IPS-NIHi11 (cell line): ENCODE data around the gene BTRC.
"Not testable (repeated sequence)": the region's sequence is repeated elsewhere in the genome, so short reads cannot be mapped to it uniquely, and the experiment has no call there.

Source experiments
- DNase-seq: peaks from one replicate; pipeline ENCODE4 v3.0.0; 2012; ENCODE audit warnings: mixed read lengths, low spot score

Gene BTRC

GRCh38 chr10:101353692-101354327, at the start of gene BTRC:
BTRC (plus strand) TSS chr10:101354165; CDS start chr10:101354181, 16 bp downstream.
- DNase-seq = peak; percentile 90

- no peak for DNase-seq
These were observed 49.6 kb upstream of the BTRC start for GRCh38 chr10:101304316-101304715.

- no peak for DNase-seq
These were observed 48.4 kb upstream of the BTRC start for GRCh38 chr10:101305320-101306241.

- DNase-seq = no peak
These were observed 45.9 kb upstream of the BTRC start for GRCh38 chr10:101308051-101308450.

GRCh38 chr10:101310529-101311184, 43.3 kb upstream of the BTRC start:
- DNase-seq = peak; percentile 62

GRCh38 chr10:101311185-101312066, 42.5 kb upstream of the BTRC start:
- peak; percentile 76 for DNase-seq

GRCh38 chr10:101319241-101319915, 34.6 kb upstream of the BTRC start:
- peak; percentile 79 for DNase-seq

GRCh38 chr10:101321073-101321472, 32.9 kb upstream of the BTRC start:
- no peak for DNase-seq

GRCh38 chr10:101322266-101323108, 31.5 kb upstream of the BTRC start:
- no peak for DNase-seq

GRCh38 chr10:101323495-101323894, 30.5 kb upstream of the BTRC start:
- DNase-seq = peak; percentile 43

- DNase-seq = not testable (repeated sequence)
These were observed 26.5 kb upstream of the BTRC start for GRCh38 chr10:101327454-101327853.

- no peak for DNase-seq
These were observed 24.5 kb upstream of the BTRC start for GRCh38 chr10:101329341-101330032.

- DNase-seq = no peak
These were observed 23.7 kb upstream of the BTRC start for GRCh38 chr10:101330231-101330630.

- no peak for DNase-seq
These were observed 23.2 kb upstream of the BTRC start for GRCh38 chr10:101330631-101331225.

GRCh38 chr10:101331956-101332355, 22.0 kb upstream of the BTRC start:
- no peak for DNase-seq

GRCh38 chr10:101334259-101334658, 19.7 kb upstream of the BTRC start:
- not testable (repeated sequence) for DNase-seq

- DNase-seq = no peak
These were observed 17.6 kb upstream of the BTRC start for GRCh38 chr10:101336382-101336781.

- no peak for DNase-seq
These were observed 16.1 kb upstream of the BTRC start for GRCh38 chr10:101337836-101338235.

GRCh38 chr10:101341438-101341837, 12.5 kb upstream of the BTRC start:
- DNase-seq = no peak
